ENCODE results near the gene DOLPP1. TPM values are rescaled to one million over a fixed set of nuclear protein-coding genes. Genes with fewer than 3 reads are reported as not detected.

The DOLPP1 gene
- total and polyA plus RNA-seq, 2 of the 8 experiments (the other 6 are each of a cell fraction or from before 2014, with no cell fraction given) = 36.0 to 45.3 TPM

DNA sequence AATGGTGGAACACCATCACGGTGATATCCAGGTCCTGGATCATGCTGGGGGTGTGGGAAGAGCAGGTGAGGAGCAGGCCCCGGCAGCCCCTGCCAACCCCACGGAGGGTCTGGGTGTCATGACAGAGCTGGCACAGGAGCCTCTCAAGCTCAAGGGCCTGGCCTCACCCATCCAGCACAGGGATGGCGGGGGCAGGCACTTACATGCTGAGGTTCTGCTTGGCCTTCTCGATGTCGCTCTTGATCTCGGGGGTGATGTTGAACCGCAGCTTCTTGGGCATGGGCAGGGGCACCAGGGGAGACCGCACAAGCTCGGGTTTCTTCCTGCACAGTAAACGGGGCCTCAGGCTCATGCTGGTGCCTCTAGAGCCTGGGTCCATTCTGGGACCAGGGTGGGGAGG is 17.4 kb downstream of the DOLPP1 start:
- H3K4me3 ChIP-seq (ENCODE audit: extremely low read depth in 1 of 4, insufficient read depth in 2 of 4, low read depth in 3 of 4, low read length in 4 of 4) = no peak overlapping the region
- H3K27me3 ChIP-seq (replicated peaks in 1 of 4; ENCODE audit: control insufficient read depth in 3 of 4, extremely low read depth in 1 of 4, insufficient read depth in 3 of 4, low read length in 3 of 4) = peaks cover 0 to 6% (median 4%) of the 10 kb centered on the region in 4 experiments; a peak in 3 of 7 replicates
- TF ChIP-seq HDAC2 (IDR thresholded peaks at IDR 0.05; ENCODE audit: borderline replicate concordance in 1 of 2, low read depth in 2 of 2, low read length in 2 of 2) (no peak), HDAC6 (IDR thresholded peaks at IDR 0.05; ENCODE audit: low read depth, low read length) (no peak), FOSL1 (IDR thresholded peaks at IDR 0.05; ENCODE audit: insufficient read depth, low read depth, low read length) (no peak), SIN3A (conservative IDR thresholded peaks at IDR 0.05 in 1 of 2, IDR thresholded peaks at IDR 0.05 in 1 of 2; ENCODE audit: low read depth in 1 of 2, low read length in 2 of 2) (no peak), TEAD4 (IDR thresholded peaks at IDR 0.05; ENCODE audit: low read depth, low read length) (no peak), POLR2AphosphoS5 (IDR thresholded peaks at IDR 0.05; ENCODE audit: low read depth, low read length) (no peak)
- TF ChIP-seq, protein P1, sequence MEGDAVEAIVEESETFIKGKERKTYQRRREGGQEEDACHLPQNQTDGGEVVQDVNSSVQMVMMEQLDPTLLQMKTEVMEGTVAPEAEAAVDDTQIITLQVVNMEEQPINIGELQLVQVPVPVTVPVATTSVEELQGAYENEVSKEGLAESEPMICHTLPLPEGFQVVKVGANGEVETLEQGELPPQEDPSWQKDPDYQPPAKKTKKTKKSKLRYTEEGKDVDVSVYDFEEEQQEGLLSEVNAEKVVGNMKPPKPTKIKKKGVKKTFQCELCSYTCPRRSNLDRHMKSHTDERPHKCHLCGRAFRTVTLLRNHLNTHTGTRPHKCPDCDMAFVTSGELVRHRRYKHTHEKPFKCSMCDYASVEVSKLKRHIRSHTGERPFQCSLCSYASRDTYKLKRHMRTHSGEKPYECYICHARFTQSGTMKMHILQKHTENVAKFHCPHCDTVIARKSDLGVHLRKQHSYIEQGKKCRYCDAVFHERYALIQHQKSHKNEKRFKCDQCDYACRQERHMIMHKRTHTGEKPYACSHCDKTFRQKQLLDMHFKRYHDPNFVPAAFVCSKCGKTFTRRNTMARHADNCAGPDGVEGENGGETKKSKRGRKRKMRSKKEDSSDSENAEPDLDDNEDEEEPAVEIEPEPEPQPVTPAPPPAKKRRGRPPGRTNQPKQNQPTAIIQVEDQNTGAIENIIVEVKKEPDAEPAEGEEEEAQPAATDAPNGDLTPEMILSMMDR (IDR thresholded peaks at IDR 0.05; ENCODE audit: control extremely low read depth in 1 of 3, insufficient read depth in 1 of 3, low read depth in 1 of 3, low read length in 3 of 3) = no peak
- H2BK12ac ChIP-seq (ENCODE audit: low read depth, low read length) = no peak overlapping the region
- H3K27ac ChIP-seq (ENCODE audit: low read depth, low read length) = no peak overlapping the region
- DNase-seq (ENCODE audit: low read depth in 1 of 2, low spot score in 2 of 2) = no peak
- no peak overlapping the region for H3K4ac ChIP-seq (replicated peaks; ENCODE audit: insufficient read length, low read depth, low read length)
- no peak overlapping the region for H2BK5ac ChIP-seq (ENCODE audit: low read depth, low read length)
- no peak overlapping the region for H2BK20ac ChIP-seq (ENCODE audit: low read length)
- no peak overlapping the region for H3K56ac ChIP-seq (replicated peaks; ENCODE audit: insufficient read length, low read depth, low read length)
- H4K91ac ChIP-seq (replicated peaks; ENCODE audit: insufficient read length, low read length) = no peak overlapping the region
- ChIA-PET POLR2A (ENCODE audit: partially characterized antibody) (interaction anchor here (1.9 to 4.8 kb wide), 2 partner anchors 10 to 16 kb away, joined by 6 to 27 read pairs; partner anchors contain the start of gene DOLPP1), CTCF (ENCODE audit: partially characterized antibody) (interaction anchor here (0.7 to 1.7 kb wide), 7 partner anchors 10 to 71 kb away, joined by 3 to 5 read pairs (median 4); partner anchors contain the start of gene SH3GLB2)
- no peak overlapping the region for H3K9ac ChIP-seq (replicated peaks in 1 of 4; ENCODE audit: extremely low read depth in 1 of 4, low read depth in 3 of 4, low read length in 3 of 4)
- H4K8ac ChIP-seq (ENCODE audit: extremely low read depth, insufficient read depth, low read length) = no peak overlapping the region
- H3K14ac ChIP-seq (ENCODE audit: insufficient read length) = no peak overlapping the region
- no peak overlapping the region for H2AK5ac ChIP-seq (ENCODE audit: low read depth, low read length)
- no peaks in the 10 kb centered on the region for H3K23me2 ChIP-seq (ENCODE audit: low read depth, low read length)
- WGBS, 2 experiments (ENCODE audit: extremely low coverage in 1 of 2, insufficient coverage in 1 of 2, insufficient read length in 1 of 2, insufficient replicate concordance in 2 of 2, low coverage in 1 of 2, low lambda C conversion rate in 2 of 2, missing lambda C conversion rate in 1 of 2) = 97% methylated on average over 11 of the region's 11 CpGs; no CpG with 5 or more reads in 1 of the 2 experiments
- no peak overlapping the region for H4K5ac ChIP-seq (ENCODE audit: insufficient read length, low read depth, low read length)
- no peaks in the 10 kb centered on the region for H3K79me1 ChIP-seq (ENCODE audit: low read depth, low read length)
- H2AFZ ChIP-seq (ENCODE audit: low read length) = no peak overlapping the region
- no peak overlapping the region for H3K23ac ChIP-seq (ENCODE audit: insufficient read length)
- H3K18ac ChIP-seq (ENCODE audit: extremely low read depth, low read length) = no peak overlapping the region
- H3K4me2 ChIP-seq (ENCODE audit: insufficient read depth in 1 of 2, low read depth in 2 of 2, low read length in 2 of 2) = no peak overlapping the region
- no peaks in the 10 kb centered on the region for H3K9me3 ChIP-seq (ENCODE audit: insufficient read depth in 2 of 2, low read depth in 1 of 2, low read length in 1 of 2)
- no peaks in the 10 kb centered on the region for H4K20me1 ChIP-seq (replicated peaks in 1 of 2; ENCODE audit: control insufficient read depth in 1 of 2, insufficient read depth in 2 of 2, low read length in 2 of 2)
- H3K36me3 ChIP-seq (ENCODE audit: control insufficient read depth in 2 of 4, insufficient read depth in 4 of 4, low read length in 3 of 4) = no peaks in the 10 kb centered on the region
- peaks cover 0 to 5% (median 1%) of the 10 kb centered on the region in 4 experiments; a peak in 2 of 7 replicates for H3K4me1 ChIP-seq (replicated peaks in 1 of 4; ENCODE audit: control insufficient read depth in 3 of 4, insufficient read depth in 4 of 4, low read length in 3 of 4)
- no peak overlapping the region for H2BK120ac ChIP-seq (replicated peaks; ENCODE audit: low read depth, low read length)
- FAIRE-seq = no peak
- H3K79me2 ChIP-seq (ENCODE audit: control insufficient read depth in 1 of 2, insufficient read depth in 2 of 2, low read length in 2 of 2) = no peaks in the 10 kb centered on the region
- no peak overlapping the region for H2BK15ac ChIP-seq (ENCODE audit: low read length)

Measured in H1 (cell line).